Stimulated activated CD8-positive, alpha-beta memory T cell treated with anti-CD3 and anti-CD28 coated beads, Interleukin-15, amount 100 ng/mL, for 1 hour (primary cell): ENCODE measurements around the gene ZBTB42.

ENCODE experiments used
- DNase-seq: peaks from one replicate; pipeline ENCODE4 v3.0.0-alpha.2; 2020; ENCODE audit warnings: low read depth

ZBTB42 gene

GRCh38 chr14:104795781-104796686 lies 4.9 kb upstream of the ZBTB42 start:
- DNase-seq: peak; percentile 35

DNA sequence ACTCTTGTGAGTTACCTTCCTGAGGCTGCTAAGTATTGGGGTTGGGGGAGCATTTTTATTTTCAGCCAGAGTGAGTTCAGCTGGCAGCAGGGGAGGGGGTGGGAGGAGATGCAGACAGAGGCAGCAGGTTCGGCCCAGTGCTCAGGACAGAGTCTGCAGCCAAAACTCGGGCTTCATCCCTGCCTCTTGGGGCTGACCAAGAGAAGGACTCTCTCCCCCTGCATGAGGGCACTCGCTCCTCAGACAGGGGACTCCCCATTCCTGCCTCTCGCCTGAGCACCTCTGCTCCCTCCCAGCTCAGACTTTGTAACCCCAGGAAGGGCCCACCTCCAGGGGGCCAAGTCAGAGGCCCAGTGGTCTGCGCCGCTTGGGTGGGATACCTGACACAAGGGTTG lies 4.2 kb upstream of the ZBTB42 start:
- no peak for DNase-seq

GRCh38 chr14:104797115-104798044 lies 3.5 kb upstream of the ZBTB42 start:
- DNase-seq: no peak

DNA sequence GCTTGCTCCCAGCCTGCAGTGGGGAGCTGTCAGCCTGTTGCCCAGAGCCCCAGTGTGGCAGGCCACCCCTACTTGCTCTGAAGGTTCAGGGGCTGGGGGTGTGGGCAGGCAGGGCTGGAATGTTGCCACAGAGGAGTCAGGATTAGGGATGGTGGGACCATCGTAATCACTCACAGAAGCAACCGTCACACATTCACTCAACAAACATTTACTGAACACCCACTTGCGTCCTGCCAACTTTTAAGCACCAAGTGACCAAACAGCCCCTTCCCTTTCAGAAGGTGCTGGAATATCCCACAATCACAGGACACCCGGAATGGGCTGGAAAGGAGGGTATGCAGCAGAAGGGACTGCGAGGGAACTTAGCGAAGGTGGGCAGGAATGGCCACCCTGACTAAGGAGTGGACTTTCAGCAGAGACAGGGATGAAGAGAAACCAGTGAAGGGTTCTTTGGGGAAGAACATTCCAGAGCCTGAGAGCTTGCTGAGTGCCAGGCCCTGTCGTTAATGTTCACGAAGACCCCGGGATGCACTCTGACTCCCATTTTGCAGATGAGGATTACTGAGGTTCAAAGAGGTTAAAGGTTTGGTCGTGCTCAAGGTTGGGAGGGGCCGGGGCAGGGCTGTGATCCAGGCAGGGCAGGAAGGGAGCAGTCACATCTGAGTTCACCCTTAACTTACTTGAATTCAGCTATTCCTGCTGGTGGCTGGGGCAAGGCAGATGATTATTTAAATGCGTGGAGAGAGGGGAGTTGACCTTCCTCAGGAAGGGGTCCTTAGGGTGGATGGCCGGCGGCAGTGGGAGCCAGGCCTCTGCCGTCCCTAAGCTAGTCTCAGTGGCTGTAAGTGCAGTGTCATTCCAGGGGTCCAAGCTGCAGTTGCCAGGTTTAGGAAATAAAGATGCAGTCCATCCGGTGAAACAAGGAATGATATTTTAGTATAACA lies 2.3 kb upstream of the ZBTB42 start:
- DNase-seq: no peak

DNA sequence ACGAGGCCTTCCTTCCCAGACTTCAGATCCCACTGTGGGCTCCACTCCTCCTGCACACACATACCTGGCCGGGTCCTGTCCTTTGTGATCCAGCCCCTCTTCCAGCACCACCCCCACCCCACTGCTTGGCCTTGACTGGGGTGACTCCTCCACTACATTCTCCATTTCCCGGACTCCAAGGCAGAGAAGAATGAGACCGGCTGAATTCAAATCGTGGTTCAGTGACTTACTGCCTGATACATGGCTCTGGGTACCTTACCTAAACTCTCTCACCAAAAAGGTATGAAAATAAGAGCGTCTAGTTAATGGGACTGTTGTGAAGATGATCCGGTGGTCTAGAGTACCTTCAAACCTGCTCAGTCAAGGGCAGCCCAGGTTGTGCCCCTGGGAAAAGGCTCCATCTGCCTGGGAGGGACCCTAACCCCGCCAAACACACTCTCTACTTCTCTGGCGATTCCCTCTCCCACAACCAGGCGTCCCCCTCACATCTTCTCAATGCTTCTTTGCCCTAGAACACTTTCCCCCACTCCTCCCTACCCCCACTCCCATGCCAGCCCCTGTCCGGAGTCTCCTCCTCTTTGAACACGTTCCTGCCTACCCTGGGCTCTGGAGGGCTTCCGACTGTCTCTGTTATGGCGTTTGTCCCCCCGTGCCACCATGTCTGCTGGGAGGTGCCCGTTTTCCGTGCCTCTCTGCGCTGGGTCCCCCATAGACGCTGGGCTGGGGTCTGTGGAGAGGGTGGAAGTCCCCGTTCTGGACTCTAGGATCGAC lies 1.5 kb upstream of the ZBTB42 start:
- no peak for DNase-seq

DNA sequence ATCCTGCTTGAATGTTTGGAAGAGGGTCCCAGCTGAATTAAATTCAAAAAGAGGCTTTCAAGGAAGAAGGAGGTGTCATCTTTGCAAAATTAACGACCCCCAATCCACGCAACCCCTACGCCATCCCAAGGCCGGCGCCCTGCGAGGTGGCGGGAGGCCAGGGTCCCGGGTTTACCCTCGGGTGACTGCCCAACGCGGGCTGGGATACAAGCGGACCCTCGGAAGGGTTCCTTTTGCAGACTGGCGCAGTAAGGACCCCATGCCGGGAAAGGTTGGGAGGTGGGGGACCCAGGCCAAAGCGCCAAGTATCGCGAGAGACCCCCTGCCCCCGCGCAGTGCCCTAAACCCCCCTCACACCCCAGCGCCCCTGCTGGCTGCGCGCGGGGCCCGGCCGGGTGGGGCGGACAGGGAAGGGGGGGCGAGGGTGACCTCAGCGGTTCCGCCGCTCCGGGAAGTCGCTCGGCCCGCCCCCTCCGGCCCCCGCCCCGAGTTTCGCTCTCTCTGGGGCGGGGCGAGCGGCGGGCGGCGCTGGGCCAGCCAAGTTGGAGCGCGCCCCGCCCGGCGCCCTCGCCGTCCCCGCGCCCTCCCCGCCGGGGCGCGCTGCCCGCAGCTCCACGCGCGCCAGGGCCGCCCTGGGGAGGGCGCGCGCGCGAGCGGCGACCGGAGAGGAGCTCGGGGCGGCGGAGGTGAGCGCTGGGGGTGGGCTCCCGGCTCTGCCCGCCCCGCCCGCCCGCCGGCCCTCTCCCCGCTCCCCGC lies 708 bp upstream of the ZBTB42 start:
- DNase-seq: peak; percentile 66

DNA sequence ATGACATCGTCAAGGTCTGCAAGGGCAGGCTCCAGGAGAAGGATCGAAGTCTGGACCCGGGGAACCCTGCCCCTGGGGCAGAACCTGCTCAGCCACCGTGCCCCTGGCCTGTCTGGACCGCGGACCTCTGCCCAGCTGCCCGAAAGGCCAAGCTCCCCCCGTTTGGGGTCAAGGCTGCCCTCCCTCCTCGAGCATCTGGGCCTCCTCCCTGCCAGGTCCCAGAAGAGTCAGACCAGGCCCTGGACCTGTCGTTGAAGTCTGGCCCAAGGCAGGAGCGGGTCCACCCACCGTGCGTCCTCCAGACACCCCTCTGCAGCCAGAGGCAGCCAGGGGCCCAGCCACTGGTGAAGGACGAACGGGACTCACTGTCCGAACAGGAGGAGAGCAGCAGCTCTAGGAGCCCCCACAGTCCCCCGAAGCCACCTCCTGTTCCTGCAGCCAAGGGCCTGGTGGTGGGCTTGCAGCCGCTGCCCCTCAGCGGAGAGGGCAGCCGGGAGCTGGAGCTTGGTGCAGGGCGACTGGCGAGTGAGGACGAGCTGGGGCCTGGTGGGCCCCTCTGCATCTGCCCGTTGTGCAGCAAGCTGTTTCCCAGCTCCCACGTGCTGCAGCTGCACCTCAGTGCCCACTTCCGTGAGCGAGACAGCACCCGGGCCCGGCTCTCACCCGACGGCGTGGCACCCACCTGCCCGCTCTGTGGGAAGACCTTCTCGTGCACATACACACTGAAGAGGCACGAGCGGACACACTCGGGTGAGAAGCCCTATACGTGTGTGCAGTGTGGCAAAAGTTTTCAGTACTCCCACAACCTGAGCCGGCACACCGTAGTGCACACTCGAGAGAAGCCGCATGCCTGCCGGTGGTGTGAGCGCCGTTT lies 856 bp downstream of the ZBTB42 start:
- DNase-seq: no peak

DNA sequence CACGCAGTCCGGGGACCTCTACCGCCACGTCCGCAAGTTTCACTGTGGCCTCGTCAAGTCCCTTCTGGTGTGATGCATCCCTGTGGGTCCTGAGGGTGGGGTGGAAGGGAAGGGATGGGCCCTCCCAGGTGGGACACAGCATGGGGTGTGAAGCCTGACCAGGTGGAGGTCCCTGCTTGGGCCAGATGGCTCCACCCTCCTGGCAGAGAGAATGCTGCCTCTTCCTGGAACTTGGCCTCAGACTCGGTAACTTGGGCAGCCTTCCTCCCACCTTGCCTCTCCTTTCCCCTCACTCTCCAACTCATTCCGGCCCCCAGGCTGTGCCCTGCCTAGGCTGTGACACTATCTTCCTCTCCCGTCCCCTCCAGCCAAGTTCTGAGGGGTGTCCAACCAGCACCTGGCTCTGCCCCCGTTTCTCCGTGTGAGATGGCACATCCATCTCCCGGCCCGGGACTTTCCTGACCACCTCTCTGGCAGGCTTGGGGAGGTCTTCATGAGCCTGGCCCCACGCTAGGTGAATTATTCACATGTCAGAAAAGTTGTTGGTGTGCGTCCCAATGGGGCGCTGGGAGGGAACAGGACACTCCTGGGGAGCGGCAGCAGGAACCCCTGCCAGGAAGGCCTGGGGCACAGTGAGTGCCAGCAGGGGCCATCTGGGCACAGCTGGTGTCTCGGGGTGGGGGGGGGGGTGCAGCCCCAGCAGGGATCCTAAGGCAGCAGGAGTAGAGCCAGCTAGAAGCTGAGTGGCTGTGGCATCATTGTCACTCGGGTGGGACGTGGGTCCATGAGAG lies 1.7 kb downstream of the ZBTB42 start:
- DNase-seq: no peak

- no peak for DNase-seq
These were observed 2.5 kb downstream of the ZBTB42 start for GRCh38 chr14:104803280-104803911.

DNA sequence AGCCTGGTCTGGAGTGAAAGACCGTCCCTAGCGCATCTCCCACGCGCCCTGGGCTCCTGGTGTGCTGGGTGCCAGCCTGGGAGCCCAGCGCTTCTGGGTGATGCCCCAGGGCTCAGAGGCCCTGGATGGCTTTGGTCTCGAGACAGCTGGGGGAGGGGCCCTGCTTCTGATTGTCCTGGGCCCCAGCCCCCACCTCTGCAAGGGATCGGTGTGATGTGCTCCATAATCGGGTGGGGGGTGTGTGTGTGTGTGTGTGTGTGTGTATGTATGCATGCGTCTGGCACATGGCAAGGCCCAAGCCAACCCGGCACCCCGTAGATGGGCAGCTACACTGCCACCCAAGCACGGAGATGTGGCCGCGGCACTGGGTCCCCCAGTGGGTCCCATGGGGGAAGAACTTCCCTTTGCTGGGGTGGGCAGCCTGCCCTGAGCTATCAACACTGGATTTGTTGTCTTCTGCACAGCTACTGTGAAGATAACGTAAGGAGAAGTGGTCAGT lies 3.1 kb downstream of the ZBTB42 start:
- no peak for DNase-seq

DNA sequence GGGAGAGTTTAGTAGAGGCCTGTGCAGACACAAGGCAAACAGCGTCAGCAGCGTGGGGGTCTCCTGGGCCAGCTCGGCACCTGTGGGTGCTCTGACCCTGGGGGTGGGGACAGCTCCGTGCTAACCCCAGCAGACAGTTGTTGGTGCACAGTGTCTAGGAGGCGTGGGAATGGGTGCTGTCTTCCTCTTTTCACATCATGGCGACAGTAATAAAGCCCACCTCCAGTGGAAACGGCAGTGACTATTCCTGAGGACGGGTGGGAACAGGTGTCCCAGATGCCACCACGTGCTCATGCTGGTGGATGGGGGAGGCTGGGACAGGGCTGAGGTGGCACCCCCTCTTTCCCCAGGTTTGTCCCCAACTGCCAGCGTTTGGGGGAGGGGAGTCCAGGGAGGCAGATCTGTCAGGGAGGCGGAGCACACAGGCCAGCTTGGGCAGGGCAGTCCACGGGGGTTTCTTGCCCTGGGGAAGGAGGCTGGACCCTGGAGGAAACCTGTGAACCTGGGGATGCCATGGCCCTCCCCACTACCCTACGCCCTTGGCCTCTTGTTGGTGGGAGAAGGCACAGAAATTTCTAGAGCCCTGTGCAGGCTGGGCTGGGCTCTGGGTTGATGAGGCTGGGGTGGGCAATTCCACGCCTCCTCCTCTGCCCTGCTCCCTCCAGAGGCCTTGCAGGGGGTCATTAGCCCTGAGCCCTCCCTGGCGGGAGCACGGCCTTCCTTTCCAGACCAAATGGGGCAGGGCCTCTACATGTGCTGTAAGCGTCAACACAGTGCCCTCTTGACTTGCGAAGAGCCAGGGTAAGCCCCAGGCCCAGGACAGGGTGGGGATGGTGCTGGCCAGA lies 3.8 kb downstream of the ZBTB42 start:
- DNase-seq: no peak

DNA sequence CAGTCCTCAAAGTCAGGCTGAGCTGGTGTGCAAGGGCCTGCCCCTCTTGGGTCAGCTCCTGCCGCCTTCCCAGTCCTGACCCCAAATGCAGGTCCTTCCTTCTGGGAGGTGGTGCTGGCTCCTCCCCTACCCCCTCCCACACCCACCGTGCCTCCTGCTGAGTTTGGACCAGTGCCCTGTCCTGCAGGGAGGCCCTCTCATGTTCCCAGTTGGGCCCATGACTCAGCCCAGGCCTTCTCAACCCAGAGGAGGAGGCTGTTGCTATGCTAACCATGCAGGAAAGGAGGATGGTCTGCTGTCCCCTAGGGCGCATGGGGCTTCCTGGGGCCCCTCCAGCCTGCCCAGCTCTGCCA lies 4.4 kb downstream of the ZBTB42 start:
- no peak for DNase-seq

- no peak for DNase-seq
These were observed 5.2 kb downstream of the ZBTB42 start for GRCh38 chr14:104805941-104806624.

DNA sequence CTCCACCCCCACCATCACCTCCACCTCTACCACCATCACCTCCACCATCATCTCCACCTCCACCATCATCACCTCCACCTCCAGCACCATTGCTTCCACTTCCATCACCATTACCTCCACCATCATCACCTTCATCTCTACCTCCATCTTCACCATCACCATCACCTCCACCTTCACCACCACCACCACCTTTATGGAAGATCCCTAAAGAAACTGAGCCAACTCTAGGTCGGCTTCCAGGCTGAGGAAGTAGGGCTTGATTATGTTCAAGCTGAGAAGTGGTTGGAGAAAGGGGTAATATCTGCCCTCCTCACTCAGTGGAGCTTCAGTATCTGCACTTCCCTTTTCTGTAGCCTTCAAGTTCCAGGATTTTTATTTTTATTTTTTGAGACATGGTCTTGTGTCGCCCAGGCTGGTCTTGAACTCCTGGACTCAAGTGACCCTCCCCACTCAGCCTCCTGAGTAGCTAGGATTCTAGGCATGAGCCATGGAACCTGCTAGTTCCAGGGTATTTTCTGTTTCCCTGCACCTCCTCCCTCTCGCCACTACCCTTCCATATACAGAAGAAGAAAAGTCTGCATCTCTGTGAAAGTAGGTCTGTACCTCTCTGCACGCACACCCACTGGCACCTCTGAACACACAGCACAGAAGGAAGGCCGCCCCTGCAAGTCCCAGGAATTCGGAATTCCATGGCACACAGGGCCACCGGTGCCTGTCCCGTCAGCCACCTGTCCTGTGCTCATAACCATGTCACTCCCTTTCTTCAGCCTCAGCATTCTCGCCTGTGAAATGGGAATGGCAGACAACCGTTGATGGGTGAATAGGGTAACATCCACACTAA lies 5.9 kb downstream of the ZBTB42 start:
- DNase-seq: no peak

DNA sequence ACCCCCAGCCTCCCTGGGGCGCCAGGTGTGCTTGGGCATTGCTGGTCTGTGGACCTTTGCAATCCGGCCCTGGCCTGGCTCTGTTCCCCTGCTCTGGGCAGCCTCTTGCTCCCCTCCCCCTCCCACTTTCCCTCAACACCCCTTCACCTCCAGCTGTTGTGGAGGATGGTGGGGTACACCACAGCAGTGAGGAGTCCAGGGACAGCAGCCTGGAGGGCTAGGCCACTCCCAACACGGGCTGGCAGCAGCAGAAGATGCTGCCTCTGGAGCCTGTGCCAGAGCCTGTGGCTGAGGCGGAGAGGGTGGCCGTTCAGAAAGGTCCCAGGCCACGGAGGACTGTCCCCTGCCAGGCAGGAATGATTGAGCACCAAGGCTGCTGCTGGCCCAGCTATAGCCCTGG lies 7.6 kb downstream of the ZBTB42 start:
- no peak for DNase-seq
